ENCODE results near the gene RICTOR.
A peak's percentile ranks its signal among the peaks of the same experiment; 100 is the strongest.

The RICTOR gene

DNA sequence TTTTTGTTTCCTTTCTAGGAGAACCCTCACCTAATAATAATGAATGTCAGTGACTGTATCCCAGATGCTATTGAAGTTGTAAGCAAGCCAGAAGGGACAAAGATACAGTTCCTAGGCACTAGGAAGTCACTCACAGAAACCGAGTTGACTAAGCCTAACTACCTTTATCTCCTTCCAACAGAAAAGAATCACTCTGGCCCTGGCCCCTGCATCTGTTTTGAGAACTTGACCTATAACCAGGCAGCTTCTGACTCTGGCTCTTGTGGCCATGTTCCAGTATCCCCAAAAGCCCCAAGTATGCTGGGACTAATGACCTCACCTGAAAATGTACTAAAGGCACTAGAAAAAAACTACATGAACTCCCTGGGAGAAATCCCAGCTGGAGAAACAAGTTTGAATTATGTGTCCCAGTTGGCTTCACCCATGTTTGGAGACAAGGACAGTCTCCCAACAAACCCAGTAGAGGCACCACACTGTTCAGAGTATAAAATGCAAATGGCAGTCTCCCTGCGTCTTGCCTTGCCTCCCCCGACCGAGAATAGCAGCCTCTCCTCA is 141.3 kb downstream of the RICTOR start:
- no peak for DNase-seq

DNA sequence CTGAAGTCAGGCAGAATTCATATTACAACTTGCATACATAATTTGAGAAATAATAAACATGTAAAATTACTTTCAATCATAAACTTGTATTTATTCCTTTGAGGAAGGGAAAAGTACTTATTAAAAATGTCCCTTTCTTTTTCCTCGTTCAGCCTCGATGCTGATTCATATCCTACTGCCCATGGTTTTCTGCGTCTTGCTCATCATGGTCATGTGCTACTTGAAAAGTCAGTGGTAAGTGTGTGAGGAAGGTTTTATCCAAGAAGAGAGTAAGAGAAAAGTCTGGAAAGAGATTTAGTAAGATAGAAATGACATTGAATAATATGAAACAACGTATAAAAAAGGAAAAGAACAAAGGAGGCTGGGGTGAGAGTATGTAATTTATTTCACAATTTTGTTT is 142.5 kb downstream of the RICTOR start:
- no peak for DNase-seq

DNA sequence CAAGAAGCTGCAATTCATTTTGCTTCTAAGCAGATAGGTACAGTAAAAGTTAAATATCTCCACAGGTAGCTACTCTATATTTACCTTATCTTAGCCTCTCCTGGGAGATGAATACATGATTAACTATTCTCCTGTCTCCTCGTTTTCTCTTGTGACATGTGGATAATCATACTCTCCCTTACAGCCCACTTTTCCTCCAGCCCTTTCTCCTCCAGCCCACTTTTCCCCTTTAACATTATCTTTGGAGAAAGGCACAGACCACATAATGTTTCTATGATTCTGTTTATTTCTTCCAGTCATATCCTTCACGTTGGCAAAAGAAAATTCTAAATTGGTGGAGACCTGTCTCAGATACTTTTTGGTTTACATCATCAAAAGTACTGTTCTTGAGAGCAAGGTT is 144.4 kb downstream of the RICTOR start:
- no peak for DNase-seq

DNA sequence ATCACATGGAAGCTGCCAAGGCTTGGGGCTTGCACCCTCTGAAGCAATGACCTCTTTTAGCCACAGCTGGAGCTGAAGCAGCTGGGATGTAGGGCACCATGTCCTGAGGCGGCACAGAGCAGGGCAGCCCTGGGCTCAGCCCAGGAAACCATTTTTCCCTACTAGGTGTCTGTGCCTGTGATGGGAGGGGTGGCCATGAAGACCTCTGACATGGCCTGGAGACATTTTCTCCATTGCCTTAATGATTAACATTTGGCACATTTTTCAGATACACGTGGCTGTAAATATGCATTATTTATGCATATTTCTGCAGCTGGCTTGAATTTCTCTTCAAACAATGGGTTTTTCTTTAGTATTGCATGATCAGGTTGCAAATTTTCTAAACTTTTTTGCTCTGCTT is 146.7 kb downstream of the RICTOR start:
- no peak for DNase-seq

DNA sequence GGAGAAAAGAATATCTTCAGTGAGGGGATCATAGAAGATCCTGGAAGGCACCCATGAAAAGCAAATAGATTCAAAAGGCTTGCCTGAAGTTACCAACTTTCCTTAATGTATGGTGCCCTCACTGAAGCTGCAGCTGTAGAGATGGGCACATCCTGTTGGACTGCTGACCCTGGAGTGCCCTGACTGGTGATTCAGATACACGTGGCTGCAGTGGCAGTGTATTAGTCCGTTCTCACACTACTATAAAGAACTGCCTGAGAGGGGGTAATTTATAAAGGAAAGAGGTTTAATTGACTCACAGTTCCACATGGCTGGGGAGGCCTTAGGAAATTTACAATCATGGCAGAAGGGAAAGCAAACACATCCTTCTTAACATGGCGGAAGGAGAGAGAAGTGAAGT is 148.1 kb downstream of the RICTOR start:
- no peak for DNase-seq

DNA sequence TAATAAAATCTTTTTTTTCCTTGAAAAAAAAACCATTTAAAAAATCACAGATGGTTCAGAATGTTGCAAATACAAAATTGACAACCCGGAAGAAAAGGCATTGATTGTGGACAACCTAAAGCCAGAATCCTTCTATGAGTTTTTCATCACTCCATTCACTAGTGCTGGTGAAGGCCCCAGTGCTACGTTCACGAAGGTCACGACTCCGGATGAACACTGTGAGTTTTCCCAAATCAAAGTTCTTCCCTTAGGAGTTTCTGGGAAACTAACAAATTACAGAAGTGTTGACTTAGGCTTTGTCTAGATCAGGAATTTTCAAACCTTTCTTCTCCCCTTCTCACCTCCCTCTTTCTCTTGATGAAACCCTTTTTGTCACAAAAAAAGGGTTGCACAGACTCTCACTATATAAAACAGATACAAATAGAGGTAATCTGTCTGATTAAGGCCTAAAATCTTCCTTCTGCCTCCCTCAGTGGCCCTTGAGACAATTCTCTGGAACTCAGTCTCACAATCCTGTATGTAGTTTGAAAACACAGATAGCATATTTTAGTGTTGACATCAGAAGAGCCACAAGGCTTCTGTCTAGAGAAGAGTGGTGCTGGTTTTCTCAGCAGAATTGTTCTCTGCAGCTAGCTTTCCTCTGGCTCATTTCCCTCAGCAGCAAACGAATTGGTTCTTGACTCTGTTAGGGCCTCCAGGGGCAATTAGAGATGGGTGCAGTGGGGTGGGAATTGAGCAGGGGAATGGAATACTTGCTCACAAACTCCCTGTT is 148.9 kb downstream of the RICTOR start:
- no peak for DNase-seq

DNA sequence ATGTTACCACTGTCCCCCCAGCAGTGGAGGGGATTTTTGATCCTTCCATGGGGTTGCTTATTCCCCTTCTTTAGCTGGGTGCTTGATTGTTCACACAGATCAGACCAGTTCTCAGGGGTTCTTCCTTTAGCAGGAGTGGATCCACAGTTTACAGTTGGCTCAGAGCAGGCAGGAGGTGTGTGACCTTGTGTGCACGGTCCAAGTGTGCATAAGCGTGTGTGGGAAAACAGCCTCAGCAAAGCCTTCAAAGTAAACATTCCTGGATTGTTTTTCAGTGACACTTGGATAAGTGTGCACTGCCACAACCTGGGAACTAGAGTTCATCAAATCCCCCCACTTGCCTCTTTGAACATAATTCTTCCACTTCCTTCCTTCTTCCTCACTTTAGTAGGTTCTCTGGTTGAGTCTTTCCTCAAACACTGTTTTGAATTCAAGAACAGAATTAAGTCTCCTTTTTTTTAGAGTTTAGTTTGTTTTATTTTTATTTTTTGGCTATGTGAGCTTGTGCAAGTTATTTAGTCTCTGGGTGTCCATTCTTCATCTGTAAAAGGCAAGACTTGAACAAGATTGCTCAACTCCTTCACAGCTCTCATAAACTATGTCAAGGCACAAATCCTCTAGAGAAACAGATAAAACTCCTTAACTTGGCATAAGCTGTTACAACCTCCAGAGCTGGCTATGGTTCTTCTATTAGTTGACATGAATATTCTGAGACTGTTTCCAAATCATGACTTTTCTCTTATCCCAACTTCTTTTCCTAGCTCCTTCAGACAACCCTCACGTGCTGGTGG is 150.3 kb downstream of the RICTOR start:
- DNase-seq: no peak

DNA sequence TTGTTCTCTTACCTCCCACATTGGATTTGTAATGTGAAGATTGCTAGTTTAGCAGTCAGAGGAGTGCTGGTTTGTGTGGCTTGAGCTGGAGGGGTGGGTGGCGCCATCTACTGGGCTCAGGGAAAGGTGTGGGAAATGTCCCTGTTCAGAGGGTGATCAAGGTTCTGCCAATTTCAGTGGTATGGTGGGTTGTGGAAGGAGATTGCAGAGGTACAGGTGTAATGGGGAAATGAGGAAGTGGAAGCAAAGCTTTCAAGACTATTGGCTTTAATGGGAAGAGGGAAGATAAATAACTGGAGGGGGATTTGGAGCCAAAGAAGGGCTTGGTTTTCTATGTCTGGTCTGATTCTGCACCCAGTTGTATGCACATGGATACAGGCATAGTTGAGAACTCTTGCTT is 152.0 kb downstream of the RICTOR start:
- peak; percentile 67 for DNase-seq

DNA sequence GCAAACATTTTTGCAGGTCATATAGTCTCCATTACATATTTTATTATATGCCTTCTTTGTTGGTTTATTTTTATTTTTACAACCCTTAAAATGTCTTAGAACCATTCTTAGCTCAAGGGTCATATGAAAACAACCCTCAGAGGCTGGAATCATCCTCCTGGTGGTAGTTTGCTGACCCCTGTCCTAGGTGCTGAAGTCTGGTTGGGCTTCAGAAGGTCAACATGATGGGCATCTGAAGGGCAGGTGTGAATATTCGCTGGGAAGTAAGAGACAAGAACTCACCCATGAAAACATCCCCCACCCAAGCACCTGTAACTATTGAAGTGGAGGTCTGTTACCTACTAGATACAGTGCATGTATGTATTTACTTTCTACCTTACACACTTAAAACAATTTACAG is 153.0 kb downstream of the RICTOR start:
- peak; percentile 42 for DNase-seq

DNA sequence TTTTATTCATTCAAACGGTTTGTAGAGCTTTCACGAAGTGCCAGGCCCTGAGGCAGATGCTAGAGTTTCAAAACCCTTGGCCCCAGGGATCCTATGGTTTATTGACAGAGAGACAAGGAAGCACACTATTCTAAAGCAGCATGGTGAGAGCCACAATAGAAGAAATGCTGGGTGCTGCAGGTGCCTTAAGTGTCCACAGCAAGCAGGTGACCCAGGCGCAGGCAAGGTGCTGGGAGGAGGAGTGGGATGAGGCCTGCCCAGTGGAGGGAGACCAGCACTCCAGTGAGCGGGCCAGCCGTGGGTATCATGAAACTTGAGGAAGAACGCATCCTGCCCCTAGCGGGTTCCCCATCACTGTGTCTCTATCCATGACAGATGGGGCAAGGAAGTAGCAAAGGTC is 157.4 kb downstream of the RICTOR start:
- DNase-seq: no peak

DNA sequence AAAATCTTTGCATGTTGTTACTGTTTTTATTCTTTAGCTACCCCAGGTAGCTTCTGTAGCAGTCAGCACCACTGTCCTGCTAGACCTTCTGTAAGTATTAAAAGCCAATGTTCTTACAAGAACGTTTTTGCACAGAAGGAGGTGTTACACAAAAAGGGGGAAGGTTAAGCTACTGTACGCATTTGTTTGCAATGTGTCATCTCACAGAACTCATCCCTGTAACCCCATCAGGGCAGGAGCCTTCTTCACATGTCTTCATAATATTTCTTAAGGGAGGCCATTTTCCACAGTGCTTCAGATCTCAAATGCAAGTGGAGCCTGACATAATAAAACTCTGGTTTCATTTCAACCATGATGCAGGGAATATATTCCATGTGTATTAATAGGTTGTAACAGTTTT is 160.5 kb downstream of the RICTOR start:
- DNase-seq: no peak

DNA sequence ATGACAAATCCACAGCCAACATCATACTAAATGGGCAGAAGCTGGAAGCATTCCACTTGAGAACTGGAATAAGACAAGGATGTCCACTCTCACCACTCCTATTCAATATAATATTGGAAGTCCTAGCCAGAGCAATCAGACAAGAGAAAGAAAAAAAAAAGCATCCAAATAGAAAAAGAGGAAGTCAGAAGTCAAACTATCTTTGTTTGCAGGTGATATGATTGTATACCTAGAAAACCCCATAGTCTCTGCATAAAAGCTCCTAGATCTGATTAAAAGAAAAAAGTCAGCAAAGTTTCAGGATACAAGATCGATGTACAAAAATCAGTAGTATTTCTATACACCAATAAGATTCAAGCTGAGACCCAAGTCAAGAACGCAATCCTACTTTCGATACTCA is 162.3 kb downstream of the RICTOR start:
- no peak for DNase-seq

DNA sequence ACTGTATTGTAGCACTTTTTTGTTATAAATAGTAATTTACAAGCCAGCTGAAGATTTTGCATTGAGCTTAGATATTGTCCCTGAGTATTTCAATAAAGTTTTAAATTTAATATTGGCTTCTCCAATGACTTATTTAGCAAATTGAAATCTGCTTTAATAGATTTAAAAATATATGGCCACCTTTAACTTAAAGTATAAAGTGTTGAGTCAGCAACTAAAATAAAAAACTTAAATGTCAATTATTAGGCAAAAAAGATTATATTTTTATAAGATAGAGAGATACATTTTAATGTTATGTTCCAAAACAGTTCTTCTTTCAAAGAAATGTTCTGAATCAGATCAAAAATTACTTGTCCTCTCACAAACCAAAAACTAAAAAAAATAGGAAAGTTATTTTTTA is 167.7 kb downstream of the RICTOR start:
- DNase-seq: no peak

DNA sequence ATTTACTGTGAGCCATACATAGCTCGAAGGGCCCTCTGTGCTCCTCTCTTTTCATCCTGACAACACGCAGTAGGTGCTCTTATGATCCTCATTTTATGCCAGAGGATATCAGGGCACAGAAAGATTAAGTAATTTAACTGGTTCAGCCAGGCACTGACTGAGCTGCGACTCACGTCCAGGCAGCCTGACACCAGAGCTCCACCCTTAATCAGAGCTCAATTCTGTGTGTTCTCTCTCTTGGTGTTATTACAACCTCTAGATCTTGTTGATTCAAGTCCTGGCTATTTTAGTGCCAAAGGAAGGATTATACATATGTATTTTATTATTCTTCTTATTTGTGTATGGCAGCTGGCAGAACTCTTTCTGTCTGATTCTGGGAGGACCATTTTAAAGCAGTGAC is 168.7 kb downstream of the RICTOR start:
- no peak for DNase-seq

DNA sequence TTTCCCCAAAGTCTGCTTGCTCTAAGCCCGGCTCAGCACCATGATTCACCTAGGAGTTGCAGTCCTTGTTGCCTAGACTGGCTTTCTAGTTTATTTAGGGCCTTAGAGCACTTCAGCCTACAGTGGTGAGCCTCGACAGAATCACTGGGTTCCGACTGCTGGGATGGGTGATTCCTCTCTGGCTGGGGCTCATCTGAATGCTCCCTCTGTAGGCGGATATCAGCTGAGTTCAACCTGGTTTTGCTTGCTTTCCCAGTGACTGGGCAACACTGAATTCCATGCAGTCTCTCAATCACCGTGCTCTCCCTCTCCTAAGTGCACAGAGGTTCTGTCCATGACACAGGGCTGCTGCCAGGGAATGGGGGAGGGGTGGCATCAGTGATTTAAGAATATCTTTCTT is 174.3 kb downstream of the RICTOR start:
- DNase-seq: no peak

DNA sequence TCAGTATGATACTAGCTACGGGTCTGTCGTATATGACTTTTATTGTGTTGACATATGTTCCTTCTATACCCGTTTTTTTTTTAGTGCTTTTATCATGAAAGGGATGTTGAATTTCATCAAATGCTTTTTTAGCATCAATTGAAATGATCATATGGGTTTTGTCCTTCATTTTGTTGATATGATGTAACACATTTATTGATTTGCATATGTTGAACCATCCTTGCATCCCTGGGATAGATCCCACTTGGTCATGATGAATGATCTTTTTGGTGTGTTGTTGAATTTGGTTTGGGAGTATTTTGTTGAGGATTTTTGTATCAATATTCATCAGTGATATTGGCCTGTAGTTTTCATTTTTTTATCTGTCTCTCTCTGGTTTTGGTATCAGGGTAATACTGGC is 177.4 kb downstream of the RICTOR start:
- no peak for DNase-seq

DNA sequence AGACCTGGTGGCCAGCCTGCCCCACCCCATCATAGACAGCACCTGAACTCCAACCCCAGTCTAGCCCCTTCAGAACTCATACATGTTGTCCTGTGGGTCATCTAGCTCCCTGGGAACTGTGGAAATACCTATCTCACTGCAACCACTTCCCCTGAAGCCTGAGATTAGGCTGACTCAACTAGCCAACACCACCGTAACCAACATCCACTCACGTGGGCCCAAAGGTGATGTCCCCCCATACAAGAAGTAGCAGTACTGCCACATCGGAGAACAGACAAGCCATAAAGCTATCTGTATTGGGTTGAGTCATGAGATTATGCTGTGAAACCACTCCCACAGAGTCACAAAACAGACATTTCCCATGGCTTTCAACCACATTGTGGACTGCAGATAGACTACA is 181.8 kb downstream of the RICTOR start:
- DNase-seq: no peak

DNA sequence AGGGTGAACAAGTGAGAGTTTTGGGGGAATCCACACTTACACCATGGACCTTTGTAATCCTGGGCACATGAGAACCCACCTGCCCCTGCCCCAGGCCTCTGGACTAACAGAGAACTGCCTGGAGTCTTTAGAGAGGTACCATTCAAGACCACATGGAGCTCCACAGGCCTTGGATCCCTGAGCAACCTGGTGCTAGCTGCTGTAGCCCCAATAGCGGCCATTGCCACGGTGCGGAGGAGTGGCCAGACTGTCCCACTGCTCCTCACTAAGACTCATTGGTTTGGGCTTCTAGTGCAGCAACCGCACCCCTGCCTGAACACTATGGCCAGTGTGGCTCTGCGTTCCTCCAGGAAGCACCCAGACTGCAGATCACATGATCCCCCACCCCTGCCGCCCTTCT is 182.6 kb downstream of the RICTOR start:
- DNase-seq: no peak

DNA sequence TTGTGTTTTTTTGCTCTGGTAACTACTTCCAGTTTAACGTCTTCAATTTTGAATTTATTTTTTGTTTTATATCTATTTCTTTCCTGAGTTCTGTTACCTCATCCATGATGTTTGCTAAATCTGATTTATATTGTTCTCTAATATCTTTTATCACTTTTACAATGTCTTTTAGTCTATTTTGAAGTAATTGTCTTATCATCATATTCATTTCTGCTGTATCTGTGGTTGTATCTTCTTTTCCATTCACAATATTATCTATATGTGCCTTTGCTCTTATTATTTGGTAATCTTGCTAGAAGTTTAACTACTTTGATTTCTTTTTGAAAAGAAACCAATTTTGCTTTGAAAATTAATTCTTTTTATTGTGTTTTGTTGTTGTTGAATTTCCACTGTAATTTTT is 184.8 kb downstream of the RICTOR start:
- no peak for DNase-seq

DNA sequence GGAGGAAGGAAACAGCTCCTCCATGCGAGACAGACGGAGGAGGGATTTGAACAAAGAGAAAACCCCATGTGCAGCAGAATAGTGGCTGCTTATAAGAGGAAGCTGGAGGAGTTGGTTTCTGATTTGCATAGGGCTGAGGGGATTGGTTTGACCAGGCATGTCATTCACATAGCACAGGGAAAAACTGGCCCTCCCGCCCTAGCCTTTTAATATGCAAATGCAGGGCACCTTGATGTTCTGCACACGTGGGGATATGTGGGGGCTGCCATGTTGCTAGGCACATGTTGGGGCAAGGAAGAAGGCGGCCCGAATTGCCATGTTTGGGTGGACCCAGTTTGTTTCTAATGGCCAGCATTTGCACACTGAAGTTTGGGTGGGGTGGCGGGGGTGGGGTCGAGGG is 186.2 kb downstream of the RICTOR start:
- DNase-seq: peak; percentile 2
